ENCODE data around the gene LRGUK.

LRGUK gene

DNA sequence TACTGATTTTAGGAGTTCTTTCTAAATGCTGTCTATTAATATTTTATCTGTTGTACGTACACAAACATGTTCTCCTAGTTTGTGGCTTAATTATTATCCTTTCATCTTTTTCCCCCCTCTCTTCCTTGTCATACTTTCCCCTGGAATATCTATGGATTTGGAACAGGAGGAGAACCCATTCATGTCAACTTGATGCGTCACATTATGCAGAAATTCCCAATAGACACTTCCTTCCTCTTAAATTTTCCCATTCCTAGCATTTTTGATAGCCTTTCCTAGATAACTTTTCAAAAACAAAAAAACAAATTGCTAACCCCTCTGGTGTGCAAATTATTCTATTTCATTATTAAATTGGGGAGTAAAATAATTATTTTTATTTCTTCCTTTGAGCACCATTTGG is 153.4 kb downstream of the LRGUK start:
- TF ChIP-seq CTCF (IDR thresholded peaks at IDR 0.05; ENCODE audit: low read length) (no peak), EZH2 (IDR thresholded peaks at IDR 0.05; ENCODE audit: borderline replicate concordance, low read length) (no peak)
- Histone ChIP-seq H3K9ac (ENCODE audit: low read length) (no peak overlapping the region), H2AFZ (ENCODE audit: low read length) (no peak overlapping the region)

DNA sequence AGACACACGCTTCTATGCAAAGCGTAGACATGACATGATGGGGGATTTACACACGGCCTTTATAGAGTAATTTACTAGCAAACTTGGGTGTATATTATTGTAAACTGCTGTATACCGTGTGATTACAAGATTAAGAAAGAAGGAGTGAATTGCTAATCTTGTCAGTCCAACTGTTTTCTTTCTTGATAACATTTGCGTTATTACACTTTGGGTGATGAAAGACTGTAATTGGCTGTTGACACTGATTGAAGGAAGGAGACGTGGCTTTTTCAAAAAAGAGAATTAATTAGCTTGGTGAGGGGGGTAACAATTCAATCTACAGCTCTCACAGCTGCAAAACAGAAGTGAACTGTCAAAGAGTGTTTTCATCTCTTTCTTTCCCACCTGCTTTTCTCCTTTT is 156.9 kb downstream of the LRGUK start:
- TF ChIP-seq EZH2 (IDR thresholded peaks at IDR 0.05; ENCODE audit: borderline replicate concordance, low read length) (no peak), CTCF (IDR thresholded peaks at IDR 0.05; ENCODE audit: low read length) (no peak)
- Histone ChIP-seq H3K9me3 (ENCODE audit: low read length) (no peaks in the 10 kb centered on the region), H2AFZ (ENCODE audit: low read length) (peak overlapping the region; percentile 68; the same call in 1 of the 2 replicates)

More for the DNA sequence above, 153.4 kb downstream of the LRGUK start:
- H3K27ac ChIP-seq (ENCODE audit: low read depth, low read length, poor library complexity, severe bottlenecking), result no peak overlapping the region
- H3F3A ChIP-seq (ENCODE audit: insufficient read depth, low read length), result no peaks in the 10 kb centered on the region
- H3K36me3 ChIP-seq (ENCODE audit: insufficient read depth, low read length), result no peaks in the 10 kb centered on the region
- no peaks in the 10 kb centered on the region for H4K20me1 ChIP-seq (ENCODE audit: insufficient read depth, low read length)
- H3K4me3 ChIP-seq (ENCODE audit: low read depth, low read length, poor library complexity, severe bottlenecking), result no peak overlapping the region
- H3K79me2 ChIP-seq (ENCODE audit: insufficient read depth, low read length), result no peaks in the 10 kb centered on the region
- H3K4me1 ChIP-seq (ENCODE audit: insufficient read depth, low read length, severe bottlenecking), result peaks cover 37% of the 10 kb centered on the region
- no peaks in the 10 kb centered on the region for H3K9me2 ChIP-seq (ENCODE audit: low read depth, low read length)
- no peaks in the 10 kb centered on the region for H3K27me3 ChIP-seq (ENCODE audit: insufficient read depth, low read length)
- H3K4me2 ChIP-seq (ENCODE audit: low read length), result no peak overlapping the region
- H3K9me3 ChIP-seq (ENCODE audit: low read length), result no peaks in the 10 kb centered on the region

DNA sequence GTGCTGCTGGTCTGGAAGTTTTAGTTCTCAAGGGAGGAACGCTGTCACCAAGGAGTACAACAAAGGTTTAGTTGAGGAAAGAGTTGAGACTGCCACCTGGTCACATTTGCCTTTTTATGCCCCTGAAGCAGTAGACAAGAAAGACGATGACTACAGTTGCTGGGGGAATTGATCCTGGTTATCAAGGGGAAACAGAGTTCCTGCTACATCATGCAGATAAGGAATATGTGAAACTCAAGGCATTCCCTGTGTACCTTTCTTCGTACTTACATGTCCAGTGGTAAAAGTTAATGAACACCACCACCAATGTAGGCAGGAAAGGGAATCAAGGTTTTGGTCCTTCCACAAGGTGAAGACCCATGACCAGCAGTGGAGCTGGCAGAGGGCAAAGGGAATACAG is 157.8 kb downstream of the LRGUK start:
- no peak overlapping the region for H3K4me2 ChIP-seq (ENCODE audit: low read length)
- no peaks in the 10 kb centered on the region for H3K9me3 ChIP-seq (ENCODE audit: low read length)
- H3K9me2 ChIP-seq (ENCODE audit: low read depth, low read length), result no peaks in the 10 kb centered on the region
- no peaks in the 10 kb centered on the region for H3F3A ChIP-seq (ENCODE audit: insufficient read depth, low read length)
- no peak for TF ChIP-seq EZH2 (IDR thresholded peaks at IDR 0.05; ENCODE audit: borderline replicate concordance, low read length)
- no peak for TF ChIP-seq CTCF (IDR thresholded peaks at IDR 0.05; ENCODE audit: low read length)
- H3K36me3 ChIP-seq (ENCODE audit: insufficient read depth, low read length), result 0 out of 2 replicates have a peak, but pooled peaks cover under 1% of the 10 kb centered on the region
- H3K9ac ChIP-seq (ENCODE audit: low read length), result no peak overlapping the region
- no peaks in the 10 kb centered on the region for H3K27me3 ChIP-seq (ENCODE audit: insufficient read depth, low read length)
- H3K4me3 ChIP-seq (ENCODE audit: low read depth, low read length, poor library complexity, severe bottlenecking), result no peak overlapping the region
- no peak overlapping the region for H2AFZ ChIP-seq (ENCODE audit: low read length)
- H3K27ac ChIP-seq (ENCODE audit: low read depth, low read length, poor library complexity, severe bottlenecking), result peak overlapping the region; percentile 15
- H3K4me1 ChIP-seq (ENCODE audit: insufficient read depth, low read length, severe bottlenecking), result peaks cover 36% of the 10 kb centered on the region
- H3K79me2 ChIP-seq (ENCODE audit: insufficient read depth, low read length), result no peaks in the 10 kb centered on the region
- H4K20me1 ChIP-seq (ENCODE audit: insufficient read depth, low read length), result no peaks in the 10 kb centered on the region

More for the DNA sequence above, 156.9 kb downstream of the LRGUK start:
- Histone ChIP-seq H3K4me2 (ENCODE audit: low read length) (peak overlapping the region; percentile 10; the same call in 1 of the 2 replicates), H3K9me2 (ENCODE audit: low read depth, low read length) (no peaks in the 10 kb centered on the region), H3K36me3 (ENCODE audit: insufficient read depth, low read length) (no peaks in the 10 kb centered on the region), H3K9ac (ENCODE audit: low read length) (no peak overlapping the region), H3K4me3 (ENCODE audit: low read depth, low read length, poor library complexity, severe bottlenecking) (no peak overlapping the region), H3K4me1 (ENCODE audit: insufficient read depth, low read length, severe bottlenecking) (peaks cover 45% of the 10 kb centered on the region), H4K20me1 (ENCODE audit: insufficient read depth, low read length) (no peaks in the 10 kb centered on the region), H3K27me3 (ENCODE audit: insufficient read depth, low read length) (no peaks in the 10 kb centered on the region), H3K27ac (ENCODE audit: low read depth, low read length, poor library complexity, severe bottlenecking) (peak overlapping the region; percentile 15), H3K79me2 (ENCODE audit: insufficient read depth, low read length) (no peaks in the 10 kb centered on the region), H3F3A (ENCODE audit: insufficient read depth, low read length) (no peaks in the 10 kb centered on the region)

Data from OCI-LY1 (cell line).